SK-N-MC (cell line): ENCODE data around the gene OTUD7B.

Experiments used
- EZH2 ChIP-seq: fragments of 200-600 bp; sonication (generic); IDR thresholded peaks from one replicate; pipeline ENCODE4 v1.6.1; 2017; ENCODE audit warnings: antibody characterized with exemption
- POLR2AphosphoS5 ChIP-seq: IDR thresholded peaks from 2 replicates; pipeline ENCODE4 v1.6.1; 2012; ENCODE audit warnings: mild to moderate bottlenecking, low read depth, low read length, borderline replicate concordance

GRCh38 chr1:149995927-149996326, 14.6 kb downstream of the OTUD7B start:
- TF ChIP-seq EZH2 = no peak
- no peak for TF ChIP-seq POLR2AphosphoS5
